H1 (cell line): Measurements from ENCODE around the gene PNMA3. TPM values are rescaled to one million over a fixed set of nuclear protein-coding genes. Genes with fewer than 3 reads are reported as not detected.

ENCODE experiments used
- CTCF ChIA-PET: fragments of 300-600 bp; sonication (Branson Sonifier 250); formaldehyde crosslinking; loops from one replicate; lab custom pipeline; 2021; ENCODE audit not compliant: partially characterized antibody; lab: Charles Lee
- POLR2A ChIA-PET: fragments of 300-600 bp; sonication (Branson Sonifier 250); formaldehyde crosslinking; loops from one replicate; lab custom pipeline; 2021; ENCODE audit warnings: inconsistent platforms; ENCODE audit not compliant: partially characterized antibody; lab: Charles Lee
- DNase-seq, 2 experiments: peaks; one replicate each; pipeline versions ENCODE4 v3.0.0 to v3.0.0-alpha.2; 2010 to 2022; ENCODE audit warnings: low spot score in 2 of 2, low read depth in 1 of 2, mixed read lengths in 1 of 2
- FAIRE-seq: peaks from 2 replicates; lab custom pipeline; 2011; peaks lifted over from hg19 to GRCh38; lab: Jason Lieb, UNC
- H2AFZ ChIP-seq: 2 replicates; pipeline ENCODE4 v1.8.1; 2012; ENCODE audit warnings: low read length, inconsistent platforms
- H2AK5ac ChIP-seq: 2 replicates; pipeline ENCODE4 v1.6.1; 2013; ENCODE audit warnings: low read depth, low read length
- H2BK120ac ChIP-seq: replicated peaks from 2 replicates; pipeline ENCODE3; 2013; ENCODE audit warnings: low read depth, low read length, inconsistent platforms
- H2BK12ac ChIP-seq: 2 replicates; pipeline ENCODE4 v1.6.1; 2013; ENCODE audit warnings: low read depth, low read length
- H2BK15ac ChIP-seq: 2 replicates; pipeline ENCODE4 v1.6.1; 2013; ENCODE audit warnings: low read length
- H2BK20ac ChIP-seq: 2 replicates; pipeline ENCODE4 v1.6.1; 2013; ENCODE audit warnings: low read length
- H2BK5ac ChIP-seq: 2 replicates; pipeline ENCODE4 v1.6.1; 2013; ENCODE audit warnings: low read depth, low read length
- H3K14ac ChIP-seq: 2 replicates; pipeline ENCODE4 v1.6.1; 2013; ENCODE audit warnings: inconsistent platforms; ENCODE audit not compliant: insufficient read length
- H3K18ac ChIP-seq: 2 replicates; pipeline ENCODE4 v1.6.1; 2013; ENCODE audit warnings: low read length; ENCODE audit errors: extremely low read depth
- H3K23ac ChIP-seq: 2 replicates; pipeline ENCODE4 v1.6.1; 2013; ENCODE audit warnings: inconsistent platforms; ENCODE audit not compliant: insufficient read length
- H3K23me2 ChIP-seq: 2 replicates; pipeline ENCODE4 v1.6.1; 2013; ENCODE audit warnings: low read depth, low read length
- H3K27ac ChIP-seq: 2 replicates; pipeline ENCODE4 v1.6.1; 2011; ENCODE audit warnings: low read depth, low read length, inconsistent platforms
- H3K27me3 ChIP-seq, 4 experiments: replicated peaks in 1 of 4; 1 replicate in 1 of 4; 2 replicates in 3 of 4; pipeline versions ENCODE4 v1.6.1 to v1.8.1; 2011 to 2013; ENCODE audit warnings: low read length in 3 of 4, mild to moderate bottlenecking in 3 of 4, inconsistent platforms in 2 of 4, mixed read lengths in 2 of 4, moderate library complexity in 1 of 4; ENCODE audit not compliant: control insufficient read depth in 3 of 4, insufficient read depth in 3 of 4; ENCODE audit errors: extremely low read depth in 1 of 4
- H3K36me3 ChIP-seq, 4 experiments: 2 replicates each; pipeline versions ENCODE4 v1.6.1 to v1.8.1; 2011 to 2013; ENCODE audit warnings: mild to moderate bottlenecking in 4 of 4, low read length in 3 of 4, moderate library complexity in 2 of 4, control low read depth in 1 of 4, inconsistent platforms in 1 of 4; ENCODE audit not compliant: insufficient read depth in 4 of 4, control insufficient read depth in 2 of 4
- H3K4ac ChIP-seq: replicated peaks from 2 replicates; pipeline ENCODE3; 2013; ENCODE audit warnings: low read length, low read depth, mixed read lengths, inconsistent platforms; ENCODE audit not compliant: insufficient read length
- H3K4me1 ChIP-seq, 4 experiments: replicated peaks in 1 of 4; 1 replicate in 1 of 4; 2 replicates in 3 of 4; pipeline versions ENCODE4 v1.6.1 to v1.8.1; 2011 to 2013; ENCODE audit warnings: low read length in 3 of 4, inconsistent platforms in 2 of 4, mixed read lengths in 1 of 4; ENCODE audit not compliant: insufficient read depth in 4 of 4, control insufficient read depth in 3 of 4
- H3K4me2 ChIP-seq, 2 experiments: 2 replicates each; pipeline versions ENCODE4 v1.6.1 to v1.8.1; 2011 to 2013; ENCODE audit warnings: low read depth in 2 of 2, low read length in 2 of 2, control low read depth in 1 of 2, inconsistent platforms in 1 of 2, mild to moderate bottlenecking in 1 of 2; ENCODE audit not compliant: insufficient read depth in 1 of 2
- H3K4me3 ChIP-seq, 4 experiments: fragments of 200-600, 300-600 bp in 1 of 4; sonication (generic), shearing (Covaris generic), sonication (Bioruptor Twin) in 1 of 4; 2 replicates each; pipeline versions ENCODE4 v1.5.1 to v1.8.1; 2011 to 2016; ENCODE audit warnings: low read length in 4 of 4, low read depth in 3 of 4, control low read depth in 2 of 4, inconsistent platforms in 2 of 4, mild to moderate bottlenecking in 2 of 4, mixed read lengths in 1 of 4, moderate library complexity in 1 of 4; ENCODE audit not compliant: insufficient read depth in 2 of 4; ENCODE audit errors: extremely low read depth in 1 of 4
- H3K56ac ChIP-seq: replicated peaks from 2 replicates; pipeline ENCODE3; 2013; ENCODE audit warnings: low read depth, mild to moderate bottlenecking, mixed read lengths, low read length, inconsistent platforms; ENCODE audit not compliant: insufficient read length
- H3K79me1 ChIP-seq: 2 replicates; pipeline ENCODE4 v1.6.1; 2013; ENCODE audit warnings: low read depth, low read length, control low read depth
- H3K79me2 ChIP-seq, 2 experiments: 2 replicates each; pipeline versions ENCODE4 v1.6.1 to v1.8.1; 2012 to 2013; ENCODE audit warnings: low read length in 2 of 2, mild to moderate bottlenecking in 2 of 2, inconsistent platforms in 1 of 2; ENCODE audit not compliant: insufficient read depth in 2 of 2, control insufficient read depth in 1 of 2
- H3K9ac ChIP-seq, 4 experiments: replicated peaks in 1 of 4; 1 replicate in 1 of 4; 2 replicates in 3 of 4; pipeline versions ENCODE4 v1.6.1 to v1.8.1; 2011 to 2013; ENCODE audit warnings: low read depth in 3 of 4, low read length in 3 of 4, control low read depth in 2 of 4, mild to moderate bottlenecking in 2 of 4, moderate library complexity in 2 of 4, inconsistent platforms in 1 of 4; ENCODE audit errors: extremely low read depth in 1 of 4
- H3K9me3 ChIP-seq, 2 experiments: 2 replicates each; pipeline versions ENCODE4 v1.6.1 to v1.8.1; 2012 to 2013; ENCODE audit warnings: mild to moderate bottlenecking in 2 of 2, moderate library complexity in 2 of 2, control low read depth in 1 of 2, inconsistent platforms in 1 of 2, low read depth in 1 of 2, low read length in 1 of 2, mixed read lengths in 1 of 2; ENCODE audit not compliant: insufficient read depth in 2 of 2
- H4K20me1 ChIP-seq, 2 experiments: replicated peaks in 1 of 2; 2 replicates each; pipeline versions ENCODE3 to v1.8.1; 2011 to 2013; ENCODE audit warnings: inconsistent platforms in 2 of 2, low read length in 2 of 2, mild to moderate bottlenecking in 1 of 2; ENCODE audit not compliant: insufficient read depth in 2 of 2, control insufficient read depth in 1 of 2
- H4K5ac ChIP-seq: 2 replicates; pipeline ENCODE4 v1.6.1; 2013; ENCODE audit warnings: low read length, low read depth, mixed read lengths, inconsistent platforms; ENCODE audit not compliant: insufficient read length
- H4K8ac ChIP-seq: 2 replicates; pipeline ENCODE4 v1.8.0; 2013; ENCODE audit warnings: mild to moderate bottlenecking, moderate library complexity, low read length, inconsistent platforms; ENCODE audit not compliant: insufficient read depth; ENCODE audit errors: extremely low read depth
- H4K91ac ChIP-seq: replicated peaks from 2 replicates; pipeline ENCODE3; 2013; ENCODE audit warnings: low read length, mixed read lengths, inconsistent platforms; ENCODE audit not compliant: insufficient read length
- CHD1 ChIP-seq: IDR thresholded peaks from 2 replicates; pipeline ENCODE4 v1.6.1; 2012; ENCODE audit warnings: low read depth, low read length, improper control_type of control experiment
- EP300 ChIP-seq, 2 experiments: IDR thresholded peaks; 1 replicate in 1 of 2; 2 replicates in 1 of 2; pipeline ENCODE4 v1.6.1; 2011 to 2012; ENCODE audit warnings: low read depth in 2 of 2, low read length in 2 of 2, mild to moderate bottlenecking in 2 of 2, borderline replicate concordance in 1 of 2, inconsistent platforms in 1 of 2, moderate library complexity in 1 of 2
- NANOG ChIP-seq: IDR thresholded peaks from 2 replicates; pipeline ENCODE4 v1.6.1; 2011; ENCODE audit warnings: low read length, low read depth, mild to moderate bottlenecking, inconsistent platforms; ENCODE audit not compliant: insufficient read depth, poor library complexity, severe bottlenecking
- POLR2A ChIP-seq, 2 experiments: IDR thresholded peaks; 1 replicate in 1 of 2; 2 replicates in 1 of 2; pipeline ENCODE4 v1.6.1; 2011; ENCODE audit warnings: low read depth in 2 of 2, low read length in 2 of 2, mild to moderate bottlenecking in 2 of 2; ENCODE audit errors: control extremely low read depth in 1 of 2
- POLR2AphosphoS5 ChIP-seq: IDR thresholded peaks from 2 replicates; pipeline ENCODE4 v1.6.1; 2011; ENCODE audit warnings: low read depth, low read length
- SAP30 ChIP-seq: fragments of 300-600 bp; sonication (generic); IDR thresholded peaks from 2 replicates; pipeline ENCODE4 v1.7.1; 2012; ENCODE audit warnings: low read length, moderate library complexity, mild to moderate bottlenecking, inconsistent platforms; ENCODE audit not compliant: insufficient read depth, insufficient replicate concordance
- WGBS, 2 experiments: shearing (Covaris generic) in 1 of 2; methylation state at CpG; one replicate each; pipeline versions ENCODE4 v1.1.6 to v1.1.7; 2013 to 2015; ENCODE audit warnings: low lambda C conversion rate in 2 of 2, mixed read lengths in 2 of 2, inconsistent platforms in 1 of 2, low coverage in 1 of 2, missing lambda C conversion rate in 1 of 2; ENCODE audit not compliant: insufficient replicate concordance in 2 of 2, insufficient coverage in 1 of 2, insufficient read length in 1 of 2; ENCODE audit errors: extremely low coverage in 1 of 2, missing lambda C conversion rate in 1 of 2; 5-methylcytosine and 5-hydroxymethylcytosine counted together
- long read RNA-seq, 2 experiments: library from RNA in 1 of 2; library from capped mRNA in 1 of 2; stranded (forward); transcript quantifications; one replicate each; pipeline ENCODE4 v2.0.0, GENCODE V29; 2021; ENCODE audit warnings: inconsistent platforms in 1 of 2
- polyA minus RNA-seq, 3 experiments: library from RNA; depleted of rRNA, polyadenylated mRNA; stranded (reverse); fragments of >200 nt; gene quantifications; 1 replicate in 2 of 3; 2 replicates in 1 of 3; pipeline ENCODE4 v1.2.3, GENCODE V29; 2011
- polyA plus RNA-seq, 7 experiments: library from polyadenylated mRNA; depleted of rRNA in 3 of 7; stranded (reverse) in 5 of 7; unstranded in 2 of 7; fragments of >200 nt in 5 of 7; fragments of 200-250 nt in 2 of 7; gene quantifications; 1 replicate in 5 of 7; 2 replicates in 1 of 7; 4 replicates in 1 of 7; pipeline versions ENCODE4 v1.2.1 to v1.2.3, GENCODE V29; 2011 to 2013; ENCODE audit warnings: missing spikeins in 2 of 7, mixed read lengths in 2 of 7
- total RNA-seq: library from RNA; stranded (reverse); fragmentation: NEBNext Ultra II Directional; extraction: Animal tissue kit (Norgen Biotek cat#: 25700); gene quantifications from 2 replicates; pipeline ENCODE4 v1.2.1, GENCODE V29; 2021

PNMA3 gene, protein sequence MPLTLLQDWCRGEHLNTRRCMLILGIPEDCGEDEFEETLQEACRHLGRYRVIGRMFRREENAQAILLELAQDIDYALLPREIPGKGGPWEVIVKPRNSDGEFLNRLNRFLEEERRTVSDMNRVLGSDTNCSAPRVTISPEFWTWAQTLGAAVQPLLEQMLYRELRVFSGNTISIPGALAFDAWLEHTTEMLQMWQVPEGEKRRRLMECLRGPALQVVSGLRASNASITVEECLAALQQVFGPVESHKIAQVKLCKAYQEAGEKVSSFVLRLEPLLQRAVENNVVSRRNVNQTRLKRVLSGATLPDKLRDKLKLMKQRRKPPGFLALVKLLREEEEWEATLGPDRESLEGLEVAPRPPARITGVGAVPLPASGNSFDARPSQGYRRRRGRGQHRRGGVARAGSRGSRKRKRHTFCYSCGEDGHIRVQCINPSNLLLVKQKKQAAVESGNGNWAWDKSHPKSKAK
- total RNA-seq: 6.9 and 7.8 TPM in 2 replicates
- 3.3 and 4.7 TPM in 2 replicates for polyA plus RNA-seq (2011; rRNA removed)
- polyA plus RNA-seq (2011; cell fraction: cytosol; rRNA removed): 5.4 TPM
- polyA plus RNA-seq (2011; cell fraction: nucleus; rRNA removed): 15.4 TPM
- 5.1 to 7.5 TPM (median 6.4 TPM) in 4 replicates for polyA plus RNA-seq (2012, experiment 1 of 2)
- polyA plus RNA-seq (2012, experiment 2 of 2): 3.1 TPM
- 2.9 TPM for polyA plus RNA-seq (2013, experiment 1 of 2)
- polyA plus RNA-seq (2013, experiment 2 of 2): 2.6 TPM
- 2.8 and 2.9 TPM in 2 replicates for polyA minus RNA-seq (2011; rRNA and poly(A)+ RNA removed)
- polyA minus RNA-seq (2011; cell fraction: cytosol; rRNA and poly(A)+ RNA removed): 2.3 TPM
- polyA minus RNA-seq (2011; cell fraction: nucleus; rRNA and poly(A)+ RNA removed): 2.8 TPM
- long read RNA-seq, experiment 1: 0 reads
- long read RNA-seq, experiment 2: 0 reads

DNA sequence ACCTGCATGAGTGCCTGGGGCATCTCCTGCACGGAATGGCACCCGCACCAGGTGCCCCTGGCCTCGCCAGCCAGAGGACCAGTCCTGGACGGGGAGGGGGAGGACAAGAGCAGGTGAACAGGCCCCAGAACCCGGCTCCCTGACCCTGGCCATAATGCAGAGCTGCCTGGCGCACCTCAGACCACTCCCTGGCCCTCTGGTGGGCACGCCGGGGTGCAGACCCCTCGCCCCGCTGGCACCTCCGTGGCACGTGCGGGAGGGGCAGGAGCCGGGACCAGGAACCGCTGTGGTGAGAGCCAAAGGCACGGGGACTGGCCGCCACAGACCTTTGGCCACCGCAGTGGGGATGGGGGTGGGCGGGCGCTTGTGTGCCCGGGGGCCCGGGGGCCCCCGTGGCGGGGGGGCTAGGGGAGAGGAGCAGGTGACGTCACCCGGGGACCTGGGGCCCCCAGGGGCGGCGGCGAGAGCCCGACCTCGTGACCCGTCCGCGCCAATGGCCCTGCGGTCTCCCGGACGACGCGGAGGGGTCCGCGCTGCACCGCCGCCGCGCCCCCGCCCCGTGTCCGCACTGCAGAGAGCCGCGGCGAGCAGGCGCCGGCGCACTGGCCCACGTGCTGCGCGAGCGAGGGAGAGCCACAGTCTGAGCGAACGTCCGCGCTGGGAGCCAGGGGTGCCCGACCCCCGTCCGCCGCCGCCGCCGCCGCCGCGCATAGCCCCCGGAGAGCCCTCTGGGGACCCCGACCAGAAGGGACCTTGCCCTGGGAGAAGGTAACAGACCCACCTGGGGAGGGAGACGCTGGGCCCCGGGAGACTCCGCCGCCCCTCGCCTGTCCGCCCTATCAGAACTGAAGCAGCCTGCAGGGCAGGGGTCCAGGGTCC, at the start of gene PNMA3:
TSS of gene PNMA3 (plus strand) at position 600 of the 879 bp plus-strand sequence. CDS start 586 bp downstream, outside the sequence.
- Histone ChIP-seq H4K8ac (peak within 1 kb of the TSS; percentile 68), H3K9me3 (no peaks in the 10 kb centered on the region), H3K36me3 (no peaks in the 10 kb centered on the region), H3K9ac (no peak within 1 kb of the TSS; a peak in 1 of 7 replicates), H3K4ac (no peak within 1 kb of the TSS), H2BK15ac (no peak within 1 kb of the TSS), H2BK20ac (no peak within 1 kb of the TSS), H3K18ac (no peak within 1 kb of the TSS; the same call in 1 of the 2 replicates), H3K14ac (no peak within 1 kb of the TSS), H4K5ac (no peak within 1 kb of the TSS), H3K27ac (no peak within 1 kb of the TSS), H3K4me2 (peak within 1 kb of the TSS; percentile 49 to 76), H4K20me1 (peaks cover 0 to 1% of the 10 kb centered on the region in 2 experiments), H2AK5ac (no peak within 1 kb of the TSS), H3K27me3 (peaks cover 2 to 16% (median 11%) of the 10 kb centered on the region in 4 experiments; a peak in 6 of 7 replicates), H3K23me2 (no peaks in the 10 kb centered on the region; the same call in 1 of the 2 replicates), H2BK5ac (no peak within 1 kb of the TSS), H3K4me3 (peak within 1 kb of the TSS in 2 of 4 experiments; percentile 27 to 56; a peak in 4 of 8 replicates), H3K23ac (no peak within 1 kb of the TSS), H2AFZ (peak within 1 kb of the TSS; percentile 32; the same call in 1 of the 2 replicates), H3K79me2 (no peaks in the 10 kb centered on the region), H2BK12ac (no peak within 1 kb of the TSS), H2BK120ac (no peak within 1 kb of the TSS), H3K4me1 (peaks cover 0 to 3% (median under 1%) of the 10 kb centered on the region in 4 experiments; a peak in 2 of 7 replicates), H4K91ac (no peak within 1 kb of the TSS), H3K56ac (no peak within 1 kb of the TSS), H3K79me1 (no peaks in the 10 kb centered on the region)
- CTCF ChIA-PET: no interaction called here
- 22% methylated on average over 10 of the region's 80 CpGs; no CpG with 5 or more reads in 1 of the 2 experiments for WGBS, 2 experiments
- DNase-seq: peak in 1 of 2 experiments; percentile 50
- no peak for FAIRE-seq
- POLR2A ChIA-PET: no interaction called here
- no peak for TF ChIP-seq NANOG
- no peak for TF ChIP-seq POLR2AphosphoS5
- no peak for TF ChIP-seq SAP30
- TF ChIP-seq POLR2A (IDR thresholded peaks at IDR 0.05; ENCODE audit: control extremely low read depth in 1 of 2, low read depth in 2 of 2, low read length in 2 of 2): no peak
- no peak for TF ChIP-seq CHD1
- no peak for TF ChIP-seq EP300 (IDR thresholded peaks at IDR 0.05; ENCODE audit: borderline replicate concordance in 1 of 2, low read depth in 2 of 2, low read length in 2 of 2)
